H1 (cell line): ENCODE measurements around the gene ZNF385B.

Experiments
- CEBPB ChIP-seq: IDR thresholded peaks from 2 replicates; pipeline ENCODE4 v1.6.1; 2012; ENCODE audit warnings: low read depth, low read length
- EP300 ChIP-seq, 2 experiments: IDR thresholded peaks; 1 replicate in 1 of 2; 2 replicates in 1 of 2; pipeline ENCODE4 v1.6.1; 2011 to 2012; ENCODE audit warnings: low read depth in 2 of 2, low read length in 2 of 2, mild to moderate bottlenecking in 2 of 2, borderline replicate concordance in 1 of 2, inconsistent platforms in 1 of 2, moderate library complexity in 1 of 2
- EZH2 ChIP-seq: fragments of 200-600 bp; sonication (generic); IDR thresholded peaks from 2 replicates; pipeline ENCODE4 v1.7.1; 2012; ENCODE audit warnings: low read depth, mild to moderate bottlenecking, moderate library complexity, low read length, inconsistent platforms; ENCODE audit not compliant: severe bottlenecking
- TBP ChIP-seq: IDR thresholded peaks from 2 replicates; pipeline ENCODE4 v1.6.1; 2011; ENCODE audit warnings: low read depth, low read length, improper control_type of control experiment
- TEAD4 ChIP-seq: IDR thresholded peaks from 2 replicates; pipeline ENCODE4 v1.6.1; 2012; ENCODE audit warnings: low read depth, low read length, inconsistent platforms, mixed read lengths
- YY1 ChIP-seq: IDR thresholded peaks from 2 replicates; pipeline ENCODE4 v1.6.1; 2011; ENCODE audit warnings: low read depth, mild to moderate bottlenecking, low read length
- TF ChIP-seq, protein P1 (sequence below): IDR thresholded peaks from 2 replicates; pipeline ENCODE4 v1.6.1; 2012; ENCODE audit warnings: inconsistent platforms
- TF ChIP-seq, protein P2 (sequence below), 3 experiments: IDR thresholded peaks; 1 replicate in 2 of 3; 2 replicates in 1 of 3; pipeline versions ENCODE4 v1.5.1 to v1.6.1; 2011; ENCODE audit warnings: low read length in 3 of 3, mild to moderate bottlenecking in 3 of 3, inconsistent platforms in 2 of 3, low read depth in 1 of 3, moderate library complexity in 1 of 3; ENCODE audit not compliant: insufficient read depth in 1 of 3; ENCODE audit errors: control extremely low read depth in 1 of 3

- TF ChIP-seq, protein P1, sequence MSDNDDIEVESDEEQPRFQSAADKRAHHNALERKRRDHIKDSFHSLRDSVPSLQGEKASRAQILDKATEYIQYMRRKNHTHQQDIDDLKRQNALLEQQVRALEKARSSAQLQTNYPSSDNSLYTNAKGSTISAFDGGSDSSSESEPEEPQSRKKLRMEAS: no peak
- TF ChIP-seq, protein P2, sequence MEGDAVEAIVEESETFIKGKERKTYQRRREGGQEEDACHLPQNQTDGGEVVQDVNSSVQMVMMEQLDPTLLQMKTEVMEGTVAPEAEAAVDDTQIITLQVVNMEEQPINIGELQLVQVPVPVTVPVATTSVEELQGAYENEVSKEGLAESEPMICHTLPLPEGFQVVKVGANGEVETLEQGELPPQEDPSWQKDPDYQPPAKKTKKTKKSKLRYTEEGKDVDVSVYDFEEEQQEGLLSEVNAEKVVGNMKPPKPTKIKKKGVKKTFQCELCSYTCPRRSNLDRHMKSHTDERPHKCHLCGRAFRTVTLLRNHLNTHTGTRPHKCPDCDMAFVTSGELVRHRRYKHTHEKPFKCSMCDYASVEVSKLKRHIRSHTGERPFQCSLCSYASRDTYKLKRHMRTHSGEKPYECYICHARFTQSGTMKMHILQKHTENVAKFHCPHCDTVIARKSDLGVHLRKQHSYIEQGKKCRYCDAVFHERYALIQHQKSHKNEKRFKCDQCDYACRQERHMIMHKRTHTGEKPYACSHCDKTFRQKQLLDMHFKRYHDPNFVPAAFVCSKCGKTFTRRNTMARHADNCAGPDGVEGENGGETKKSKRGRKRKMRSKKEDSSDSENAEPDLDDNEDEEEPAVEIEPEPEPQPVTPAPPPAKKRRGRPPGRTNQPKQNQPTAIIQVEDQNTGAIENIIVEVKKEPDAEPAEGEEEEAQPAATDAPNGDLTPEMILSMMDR (IDR thresholded peaks at IDR 0.05; ENCODE audit: control extremely low read depth in 1 of 3, insufficient read depth in 1 of 3, low read depth in 1 of 3, low read length in 3 of 3): no peak
- TF ChIP-seq CEBPB: no peak
- TF ChIP-seq EP300 (IDR thresholded peaks at IDR 0.05; ENCODE audit: borderline replicate concordance in 1 of 2, low read depth in 2 of 2, low read length in 2 of 2): no peak
- no peak for TF ChIP-seq TBP
- no peak for TF ChIP-seq YY1
- no peak for TF ChIP-seq EZH2
- no peak for TF ChIP-seq TEAD4
These were observed 112.2 kb downstream of the ZNF385B start for GRCh38 chr2:179749210-179749609.
